Colonic mucosa (tissue), 4 donors: ENCODE results near the gene SH3BP2. TPM values are rescaled to one million over a fixed set of nuclear protein-coding genes. Genes with fewer than 3 reads are reported as not detected.

ENCODE experiments used
- DNase-seq: peaks from one replicate; pipeline ENCODE4 v3.0.0-alpha.2; 2020
- H3K27ac ChIP-seq: fragments of 200-600 bp; one replicate; pipeline ENCODE4 v1.8.0; 2021
- H3K27me3 ChIP-seq: fragments of 200-600 bp; one replicate; pipeline ENCODE4 v1.8.0; 2021
- H3K36me3 ChIP-seq: fragments of 200-600 bp; one replicate; pipeline ENCODE4 v1.8.0; 2021
- H3K4me1 ChIP-seq: fragments of 200-600 bp; one replicate; pipeline ENCODE4 v1.8.0; 2021; ENCODE audit warnings: mild to moderate bottlenecking
- H3K4me3 ChIP-seq: fragments of 200-600 bp; one replicate; pipeline ENCODE4 v1.8.0; 2021
- H3K9ac ChIP-seq, 2 donors: one replicate each; pipeline ENCODE4 v1.7.0; 2013; ENCODE audit warnings: control low read depth in 2 of 2, low read depth in 2 of 2, low read length in 2 of 2
- H3K9me3 ChIP-seq: fragments of 200-600 bp; one replicate; pipeline ENCODE4 v1.8.0; 2021
- CTCF ChIP-seq: fragments of 200-600 bp; IDR thresholded peaks from one replicate; pipeline ENCODE4 v1.8.0; 2022; ENCODE audit warnings: antibody characterized with exemption, mild to moderate bottlenecking
- intact Hi-C: fragments of 100-400 bp; cut with DNase I; formaldehyde crosslinking; loops from one replicate; pipeline ENCODE4 v1.14.1; 2022
- total RNA-seq, 2 donors: library from RNA; stranded (reverse); fragmentation: NEBNext Ultra II Directional in 1 of 2; extraction: Animal tissue kit (Norgen Biotek cat#: 25700) in 1 of 2; gene quantifications; one replicate each; pipeline ENCODE4 v1.2.1, GENCODE V29; 2021
- donor health status: healthy.
- donor health status: DM: no; HTN: no; CAD: no.
- donor health status: DM: no; HTN: no; CAD: no.

The SH3BP2 gene
- total RNA-seq, 2 donors from 2014 or later, result 62.2 to 70.8 TPM

GRCh38 chr4:2745981-2746806 is 46.7 kb upstream of the SH3BP2 start:
- peak overlapping the region; percentile 39 for H3K27ac ChIP-seq
- H3K4me3 ChIP-seq, result no peak overlapping the region
- no peak for TF ChIP-seq CTCF
- peaks cover 10% of the 10 kb centered on the region for H3K36me3 ChIP-seq
- intact Hi-C loops, result no loop called here
- H3K9me3 ChIP-seq, result no peaks in the 10 kb centered on the region
- H3K4me1 ChIP-seq, result peaks cover 13% of the 10 kb centered on the region
- H3K27me3 ChIP-seq, result no peaks in the 10 kb centered on the region
- peak overlapping the region in 1 of 2 donors; percentile 14 for H3K9ac ChIP-seq
- DNase-seq, result no peak

GRCh38 chr4:2746891-2747695 is 45.8 kb upstream of the SH3BP2 start:
- H3K4me3 ChIP-seq, result no peak overlapping the region
- no peak for DNase-seq
- H3K4me1 ChIP-seq, result peaks cover 13% of the 10 kb centered on the region
- intact Hi-C loops, result no loop called here
- TF ChIP-seq CTCF, result no peak
- peak overlapping the region; percentile 39 for H3K27ac ChIP-seq
- no peaks in the 10 kb centered on the region for H3K27me3 ChIP-seq
- H3K9ac ChIP-seq, result no peak overlapping the region
- no peaks in the 10 kb centered on the region for H3K9me3 ChIP-seq
- H3K36me3 ChIP-seq, result peaks cover 10% of the 10 kb centered on the region

DNA sequence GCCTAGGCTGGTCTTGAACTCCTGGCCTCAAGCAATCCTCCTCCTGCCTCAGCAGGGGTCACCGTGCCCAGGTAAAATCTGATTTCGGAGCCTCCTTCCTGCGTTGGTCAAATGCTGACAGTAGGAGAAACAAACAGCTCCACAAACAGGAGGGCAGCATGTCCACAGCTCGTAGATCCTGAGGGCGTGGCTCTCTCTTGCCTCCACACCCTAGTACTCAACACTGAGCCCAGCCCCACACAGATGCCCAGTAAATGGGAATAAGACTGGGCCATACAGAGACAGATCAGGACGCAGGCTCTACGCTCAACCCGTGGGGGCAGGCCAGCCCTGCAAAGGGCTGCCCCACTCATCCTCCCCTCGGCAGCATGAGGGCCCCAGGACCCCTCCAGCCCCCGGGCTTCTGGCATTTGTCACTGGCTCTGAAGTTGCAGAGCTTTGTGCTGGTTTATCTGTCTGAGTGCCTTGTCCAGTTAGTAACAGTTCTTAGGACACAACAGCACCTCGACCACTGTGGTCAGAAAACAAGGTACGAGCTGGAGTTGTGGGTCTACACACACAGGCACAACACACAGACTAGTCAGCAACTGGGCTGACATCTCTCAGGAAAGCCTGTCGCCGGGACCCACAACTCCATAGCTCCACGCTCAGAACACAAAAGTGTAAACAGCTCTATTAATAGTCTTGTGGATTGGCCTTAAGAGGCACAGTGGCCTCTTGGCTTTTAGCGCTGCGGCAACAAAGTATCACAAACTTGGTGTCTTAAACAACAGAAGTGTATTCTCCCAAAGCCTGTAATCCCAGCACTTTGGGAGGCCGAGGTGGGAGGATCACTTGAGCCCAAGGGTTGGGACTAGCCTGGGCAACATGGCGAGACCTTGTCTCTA is 41.9 kb upstream of the SH3BP2 start:
- Histone ChIP-seq H3K9me3 (no peaks in the 10 kb centered on the region), H3K4me1 (peaks cover 13% of the 10 kb centered on the region), H3K9ac (peak overlapping the region; percentile 29 to 30), H3K4me3 (no peak overlapping the region), H3K36me3 (peaks cover 6% of the 10 kb centered on the region), H3K27me3 (no peaks in the 10 kb centered on the region), H3K27ac (no peak overlapping the region)
- intact Hi-C loops, result no loop called here
- DNase-seq, result peak; percentile 72
- TF ChIP-seq CTCF, result no peak

DNA sequence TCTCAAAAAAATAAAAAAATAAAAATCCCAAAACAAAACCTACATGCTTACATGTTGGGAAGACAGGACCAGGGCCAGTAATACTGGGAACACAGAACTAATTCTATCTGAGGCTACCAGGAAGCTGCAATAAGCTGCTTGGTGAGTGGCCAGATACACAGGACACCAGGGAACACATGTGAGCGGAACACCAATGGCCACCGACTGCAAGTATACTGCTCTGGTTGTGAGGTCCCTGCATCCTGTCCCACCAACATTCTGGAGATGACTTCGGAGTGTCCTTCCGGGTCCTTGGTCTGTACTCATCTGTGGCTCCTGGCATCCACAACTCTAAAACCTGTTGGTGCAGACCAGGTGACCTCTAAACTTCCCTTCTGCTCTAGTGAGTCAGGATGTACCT is 39.4 kb upstream of the SH3BP2 start:
- H3K4me3 ChIP-seq, result no peak overlapping the region
- no peak for TF ChIP-seq CTCF
- H3K36me3 ChIP-seq, result no peaks in the 10 kb centered on the region
- no peak for DNase-seq
- H3K9ac ChIP-seq, result no peak overlapping the region
- intact Hi-C loops, result no loop called here
- H3K27me3 ChIP-seq, result no peaks in the 10 kb centered on the region
- H3K9me3 ChIP-seq, result no peaks in the 10 kb centered on the region
- H3K4me1 ChIP-seq, result peaks cover 10% of the 10 kb centered on the region
- H3K27ac ChIP-seq, result no peak overlapping the region
